Testis (tissue), 3 donors: ENCODE measurements around the gene SLC9C1. TPM values are rescaled to one million over a fixed set of nuclear protein-coding genes. Genes with fewer than 3 reads are reported as not detected.

ENCODE experiments used
- DNase-seq: peaks from one replicate; pipeline ENCODE4 v3.0.0-alpha.2; 2019
- H3K27ac ChIP-seq, 2 donors: fragments of 200-600 bp; sonication (generic); one replicate each; pipeline ENCODE4 v1.5.1; 2019
- H3K27me3 ChIP-seq: fragments of 200-600 bp; sonication (generic); one replicate; pipeline ENCODE4 v1.5.1; 2019
- H3K36me3 ChIP-seq: fragments of 200-600 bp; sonication (generic); one replicate; pipeline ENCODE4 v1.5.1; 2017; ENCODE audit warnings: low read depth; ENCODE audit errors: missing control alignments
- H3K4me1 ChIP-seq: fragments of 200-600 bp; sonication (generic); one replicate; pipeline ENCODE4 v1.5.1; 2019
- H3K4me3 ChIP-seq, 2 donors: fragments of 200-600 bp; sonication (generic); one replicate each; pipeline ENCODE4 v1.5.1; 2017 to 2019
- H3K9me3 ChIP-seq: fragments of 200-600 bp; sonication (generic); one replicate; pipeline ENCODE4 v1.5.1; 2017
- POLR2A ChIP-seq: fragments of 450-650 bp; IDR thresholded peaks from one replicate; pipeline ENCODE4 v1.6.1; 2017; ENCODE audit warnings: antibody characterized with exemption, mild to moderate bottlenecking, moderate library complexity
- WGBS, 2 donors: methylation state at CpG; one replicate each; pipeline ENCODE4 v1.1.5; 2018; 5-methylcytosine and 5-hydroxymethylcytosine counted together
- intact Hi-C: fragments of 100-400 bp; cut with DNase I; formaldehyde crosslinking; loops from one replicate; pipeline ENCODE4 v1.15.1; 2023; ENCODE audit warnings: low total_unique reads
- polyA plus RNA-seq: library from polyadenylated mRNA; stranded (reverse); fragments of 350-450 nt; fragmentation: Illumina TruSeq; extraction: RNeasy Lipid Tissue Mini Kit (QIAGEN cat#74804); gene quantifications from one replicate; pipeline ENCODE4 v1.2.3, GENCODE V29; 2014; ENCODE audit warnings: low read depth, low replicate concordance; ENCODE audit not compliant: insufficient read depth
- total RNA-seq, 2 donors: library from RNA; depleted of rRNA; stranded (reverse); fragments of >200 nt; gene quantifications; one replicate each; pipeline ENCODE4 v1.2.3, GENCODE V29; 2016
- TF ChIP-seq, protein P1 (sequence below), 3 experiments: fragments of 450-650 bp in 2 of 3; fragments of 200-600 bp in 1 of 3; sonication (generic) in 1 of 3; IDR thresholded peaks; one replicate each; pipeline ENCODE4 v1.5.1; 2016 to 2019; ENCODE audit warnings: antibody characterized with exemption in 3 of 3, mild to moderate bottlenecking in 2 of 3, moderate library complexity in 1 of 3

SLC9C1 gene
- total and polyA plus RNA-seq, 3 donors from 2014 or later = 3.0 to 20.0 (median 9.8) TPM

GRCh38 chr3:112124907-112125607, 169.0 kb downstream of the SLC9C1 start:
- no peak for DNase-seq
- no peaks in the 10 kb centered on the region for H3K27me3 ChIP-seq
- no peak overlapping the region for H3K4me3 ChIP-seq
- intact Hi-C loops = no loop called here
- H3K9me3 ChIP-seq = no peaks in the 10 kb centered on the region
- H3K4me1 ChIP-seq = peaks cover 13% of the 10 kb centered on the region
- H3K27ac ChIP-seq = no peak overlapping the region
- WGBS, 2 donors = 77 to 88% methylated on average over 5 of the region's 5 CpGs
- TF ChIP-seq, protein P1, sequence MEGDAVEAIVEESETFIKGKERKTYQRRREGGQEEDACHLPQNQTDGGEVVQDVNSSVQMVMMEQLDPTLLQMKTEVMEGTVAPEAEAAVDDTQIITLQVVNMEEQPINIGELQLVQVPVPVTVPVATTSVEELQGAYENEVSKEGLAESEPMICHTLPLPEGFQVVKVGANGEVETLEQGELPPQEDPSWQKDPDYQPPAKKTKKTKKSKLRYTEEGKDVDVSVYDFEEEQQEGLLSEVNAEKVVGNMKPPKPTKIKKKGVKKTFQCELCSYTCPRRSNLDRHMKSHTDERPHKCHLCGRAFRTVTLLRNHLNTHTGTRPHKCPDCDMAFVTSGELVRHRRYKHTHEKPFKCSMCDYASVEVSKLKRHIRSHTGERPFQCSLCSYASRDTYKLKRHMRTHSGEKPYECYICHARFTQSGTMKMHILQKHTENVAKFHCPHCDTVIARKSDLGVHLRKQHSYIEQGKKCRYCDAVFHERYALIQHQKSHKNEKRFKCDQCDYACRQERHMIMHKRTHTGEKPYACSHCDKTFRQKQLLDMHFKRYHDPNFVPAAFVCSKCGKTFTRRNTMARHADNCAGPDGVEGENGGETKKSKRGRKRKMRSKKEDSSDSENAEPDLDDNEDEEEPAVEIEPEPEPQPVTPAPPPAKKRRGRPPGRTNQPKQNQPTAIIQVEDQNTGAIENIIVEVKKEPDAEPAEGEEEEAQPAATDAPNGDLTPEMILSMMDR (IDR thresholded peaks at IDR 0.05) = no peak
- TF ChIP-seq POLR2A = no peak
- H3K36me3 ChIP-seq = no peaks in the 10 kb centered on the region

DNA sequence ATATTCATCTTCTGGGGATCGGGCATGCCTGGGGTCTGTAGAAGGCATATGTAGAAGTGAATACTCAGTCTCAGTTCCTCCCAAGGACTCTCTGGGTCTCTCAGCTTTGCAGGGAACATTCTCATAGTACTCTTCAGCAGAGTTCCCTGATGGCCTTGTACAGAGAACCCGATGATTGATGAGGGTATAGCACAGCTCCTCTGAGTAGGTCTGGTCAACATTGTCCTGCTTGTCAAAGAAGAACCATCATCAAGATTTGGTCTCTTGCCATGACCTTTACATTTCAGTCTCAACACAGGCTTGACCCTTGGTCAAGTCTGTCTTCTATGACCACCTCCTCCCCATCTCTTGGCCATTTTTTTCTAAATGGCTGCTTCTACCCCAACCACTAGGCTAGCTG, 170.5 kb downstream of the SLC9C1 start:
- 83 to 98% methylated on average over 2 of the region's 2 CpGs for WGBS, 2 donors
- intact Hi-C loops = no loop called here
- Histone ChIP-seq H3K27ac (no peak overlapping the region), H3K36me3 (no peaks in the 10 kb centered on the region), H3K27me3 (no peaks in the 10 kb centered on the region), H3K4me1 (peaks cover 22% of the 10 kb centered on the region), H3K4me3 (no peak overlapping the region), H3K9me3 (no peaks in the 10 kb centered on the region)
- DNase-seq = no peak
- TF ChIP-seq, protein P1 (IDR thresholded peaks at IDR 0.05) = no peak
- no peak for TF ChIP-seq POLR2A

DNA sequence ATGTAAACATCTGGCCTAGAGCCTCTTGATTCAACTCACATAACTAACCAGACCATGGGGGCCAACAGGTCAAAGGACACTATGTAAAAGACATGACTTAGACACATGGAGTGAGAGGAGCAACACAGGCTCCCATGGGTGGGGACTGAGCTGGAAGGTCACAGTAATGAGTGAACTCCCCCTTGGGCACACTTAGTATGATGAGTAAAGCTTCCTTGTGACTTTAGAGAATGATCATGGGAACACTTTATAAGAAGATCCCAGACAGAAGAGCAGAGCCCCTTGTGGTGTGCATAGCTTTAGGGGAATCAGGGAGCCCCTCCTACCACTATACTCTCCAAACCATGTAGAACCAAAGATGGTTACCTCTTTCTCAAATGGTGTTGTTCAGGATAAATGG, 171.1 kb downstream of the SLC9C1 start:
- intact Hi-C loops = no loop called here
- H3K27me3 ChIP-seq = no peaks in the 10 kb centered on the region
- H3K4me1 ChIP-seq = peaks cover 22% of the 10 kb centered on the region

GRCh38 chr3:112121577-112122547, 172.2 kb downstream of the SLC9C1 start:
- Histone ChIP-seq H3K27ac (no peak overlapping the region), H3K9me3 (no peaks in the 10 kb centered on the region), H3K4me1 (peaks cover 18% of the 10 kb centered on the region), H3K27me3 (no peaks in the 10 kb centered on the region), H3K36me3 (no peaks in the 10 kb centered on the region), H3K4me3 (no peak overlapping the region)
- no peak for DNase-seq
- intact Hi-C loops = no loop called here
- TF ChIP-seq, protein P1 (IDR thresholded peaks at IDR 0.05) = no peak
- TF ChIP-seq POLR2A = no peak
- 94 to 95% methylated on average over 2 of the region's 2 CpGs for WGBS, 2 donors

More for the DNA sequence above, 171.1 kb downstream of the SLC9C1 start:
- H3K36me3 ChIP-seq = no peaks in the 10 kb centered on the region
- TF ChIP-seq, protein P1 (IDR thresholded peaks at IDR 0.05) = no peak
- no peak for TF ChIP-seq POLR2A
- H3K4me3 ChIP-seq = no peak overlapping the region
- no peak for DNase-seq
- no peak overlapping the region for H3K27ac ChIP-seq
- no peaks in the 10 kb centered on the region for H3K9me3 ChIP-seq
